Omental fat pad (tissue), 4 donors: ENCODE results near the gene RNLS. TPM values are rescaled to one million over a fixed set of nuclear protein-coding genes. Genes with fewer than 3 reads are reported as not detected.
A peak's percentile ranks its signal among the peaks of the same experiment; 100 is the strongest.

Experiments used
- ATAC-seq: fragments of 150-250 bp; one replicate; pipeline ENCODE4 v1.9.1; 2016; ENCODE audit warnings: mild to moderate bottlenecking, moderate library complexity; ENCODE audit not compliant: low FRiP score
- DNase-seq: peaks from one replicate; pipeline ENCODE4 v3.0.0-alpha.2; 2019; ENCODE audit warnings: low spot score
- total RNA-seq, 4 donors: library from RNA; depleted of rRNA; stranded (reverse); fragments of >200 nt; gene quantifications; one replicate each; pipeline ENCODE4 v1.1.0, GENCODE V29; 2016
- TF ChIP-seq, protein P1 (sequence below), 3 donors: fragments of 450-650 bp; IDR thresholded peaks; one replicate each; pipeline ENCODE4 v1.5.1; 2016 to 2017; ENCODE audit warnings: antibody characterized with exemption in 3 of 3, mild to moderate bottlenecking in 3 of 3, moderate library complexity in 2 of 3

RNLS gene
- total RNA-seq, 4 donors from 2014 or later: 13.3 to 24.7 (median 18.3) TPM

GRCh38 chr10:88542522-88542921 is 40.6 kb downstream of the RNLS start:
- ATAC-seq (no peak), DNase-seq (no peak)
- TF ChIP-seq, protein P1, sequence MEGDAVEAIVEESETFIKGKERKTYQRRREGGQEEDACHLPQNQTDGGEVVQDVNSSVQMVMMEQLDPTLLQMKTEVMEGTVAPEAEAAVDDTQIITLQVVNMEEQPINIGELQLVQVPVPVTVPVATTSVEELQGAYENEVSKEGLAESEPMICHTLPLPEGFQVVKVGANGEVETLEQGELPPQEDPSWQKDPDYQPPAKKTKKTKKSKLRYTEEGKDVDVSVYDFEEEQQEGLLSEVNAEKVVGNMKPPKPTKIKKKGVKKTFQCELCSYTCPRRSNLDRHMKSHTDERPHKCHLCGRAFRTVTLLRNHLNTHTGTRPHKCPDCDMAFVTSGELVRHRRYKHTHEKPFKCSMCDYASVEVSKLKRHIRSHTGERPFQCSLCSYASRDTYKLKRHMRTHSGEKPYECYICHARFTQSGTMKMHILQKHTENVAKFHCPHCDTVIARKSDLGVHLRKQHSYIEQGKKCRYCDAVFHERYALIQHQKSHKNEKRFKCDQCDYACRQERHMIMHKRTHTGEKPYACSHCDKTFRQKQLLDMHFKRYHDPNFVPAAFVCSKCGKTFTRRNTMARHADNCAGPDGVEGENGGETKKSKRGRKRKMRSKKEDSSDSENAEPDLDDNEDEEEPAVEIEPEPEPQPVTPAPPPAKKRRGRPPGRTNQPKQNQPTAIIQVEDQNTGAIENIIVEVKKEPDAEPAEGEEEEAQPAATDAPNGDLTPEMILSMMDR (IDR thresholded peaks at IDR 0.05): no peak

DNA sequence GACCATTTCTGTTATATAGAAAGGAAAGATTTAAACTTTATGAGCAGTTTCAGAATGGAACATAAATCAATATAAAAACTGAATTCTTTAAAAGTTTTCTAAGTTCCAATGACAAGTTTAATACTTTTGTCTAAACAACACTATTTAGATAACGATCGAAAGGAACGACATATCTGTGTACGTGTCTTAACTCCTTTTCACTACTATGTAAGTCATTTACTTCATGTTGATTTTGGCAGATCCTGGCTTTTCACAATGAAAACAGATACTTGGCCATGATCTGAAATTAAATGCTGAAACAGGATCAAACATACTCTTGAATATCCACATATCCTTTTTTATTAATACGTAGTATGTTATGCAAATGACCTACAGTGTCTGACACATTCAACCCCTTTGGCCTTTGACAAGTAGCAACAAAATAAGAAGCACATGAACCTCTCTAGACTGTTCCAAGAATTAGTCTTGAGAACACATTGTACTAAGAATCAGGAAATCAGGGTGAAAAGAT is 41.9 kb downstream of the RNLS start:
- DNase-seq: no peak
- TF ChIP-seq, protein P1 (IDR thresholded peaks at IDR 0.05): no peak
- ATAC-seq: no peak

- TF ChIP-seq, protein P1 (IDR thresholded peaks at IDR 0.05): no peak
- ATAC-seq: no peak
Measured at GRCh38 chr10:88540351-88540750, 42.8 kb downstream of the RNLS start.

GRCh38 chr10:88538048-88538447 is 45.1 kb downstream of the RNLS start:
- TF ChIP-seq, protein P1 (IDR thresholded peaks at IDR 0.05): no peak
- DNase-seq (no peak), ATAC-seq (peak; percentile 56)

More at GRCh38 chr10:88540351-88540750, 42.8 kb downstream of the RNLS start:
- no peak for DNase-seq

DNA sequence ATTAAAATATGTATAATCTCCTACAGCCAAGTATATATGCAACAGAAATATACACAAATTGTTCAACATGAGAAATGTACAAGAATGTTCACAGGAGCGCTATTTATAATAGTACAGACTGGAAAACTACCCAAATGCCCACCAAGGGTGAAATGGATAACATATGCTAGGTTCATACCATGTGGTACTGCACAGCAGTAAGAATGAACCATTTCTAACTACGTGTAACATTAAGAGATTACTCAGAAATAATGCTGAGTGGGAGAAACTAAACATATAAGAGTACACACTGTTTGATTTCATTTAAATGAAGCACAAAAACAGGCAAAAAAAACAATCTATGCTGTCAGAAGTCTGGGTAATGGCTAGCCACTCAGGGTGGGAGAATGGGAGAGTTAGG is 45.8 kb downstream of the RNLS start:
- DNase-seq (no peak), ATAC-seq (no peak)
- TF ChIP-seq, protein P1 (IDR thresholded peaks at IDR 0.05): no peak

- no peak for ATAC-seq
- no peak for DNase-seq
- TF ChIP-seq, protein P1 (IDR thresholded peaks at IDR 0.05): no peak
Measured at GRCh38 chr10:88536437-88536836, 46.7 kb downstream of the RNLS start.

- TF ChIP-seq, protein P1 (IDR thresholded peaks at IDR 0.05): no peak
- no peak for ATAC-seq
- no peak for DNase-seq
Measured at GRCh38 chr10:88534072-88534665, 48.9 kb downstream of the RNLS start.
